Measurements from ENCODE around the gene TOP3B. TPM values are rescaled to one million over a fixed set of nuclear protein-coding genes. Genes with fewer than 3 reads are reported as not detected.

The TOP3B gene
- total and polyA plus RNA-seq, 8 donors, result 22.5 to 43.5 (median 30.6) TPM

GRCh38 chr22:21990445-21991303 lies 8.1 kb upstream of the TOP3B start:
- intact Hi-C loops (cut with DNase I), result no loop called here
- Histone ChIP-seq H3K27ac (no peak overlapping the region), H3K4me1 (no peaks in the 10 kb centered on the region), H3K9me3 (no peaks in the 10 kb centered on the region), H3K36me3 (no peaks in the 10 kb centered on the region), H3K27me3 (no peaks in the 10 kb centered on the region), H3K4me3 (no peak overlapping the region)
- DNase-seq (no peak), ATAC-seq (no peak)
- TF ChIP-seq CTCF (IDR thresholded peaks at IDR 0.05), result no peak

DNA sequence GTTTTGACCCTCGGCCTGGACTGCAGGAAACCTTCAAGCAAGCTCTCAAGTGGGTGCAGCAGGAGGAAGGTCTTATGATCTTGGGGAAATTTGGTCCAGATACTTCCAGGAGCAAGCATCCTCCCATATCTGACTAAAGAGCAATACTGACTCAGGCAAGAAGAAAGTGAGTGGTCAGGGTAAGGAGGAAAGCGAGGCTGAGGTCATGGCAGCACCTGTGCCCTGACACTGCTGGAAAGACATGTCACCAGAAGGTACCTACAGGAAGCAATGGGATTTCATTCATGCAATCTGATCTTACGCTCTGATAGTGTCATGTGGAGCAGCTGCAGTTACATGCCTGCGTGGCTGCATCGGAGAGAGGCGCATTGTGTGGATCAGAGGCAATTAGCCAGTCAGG lies 6.5 kb upstream of the TOP3B start:
- TF ChIP-seq CTCF (IDR thresholded peaks at IDR 0.05), result no peak
- Histone ChIP-seq H3K36me3 (no peaks in the 10 kb centered on the region), H3K9me3 (no peaks in the 10 kb centered on the region), H3K27me3 (no peaks in the 10 kb centered on the region), H3K4me3 (no peak overlapping the region), H3K27ac (no peak overlapping the region), H3K4me1 (no peaks in the 10 kb centered on the region)
- ATAC-seq, result no peak
- DNase-seq, result no peak
- intact Hi-C loops (cut with DNase I), result no loop called here

GRCh38 chr22:21985214-21985613 lies 2.6 kb upstream of the TOP3B start:
- intact Hi-C loops (cut with DNase I), result no loop called here
- DNase-seq (no peak), ATAC-seq (no peak)
- H3K27ac ChIP-seq, result no peak overlapping the region
- no peak for TF ChIP-seq CTCF (IDR thresholded peaks at IDR 0.05)
- no peaks in the 10 kb centered on the region for H3K9me3 ChIP-seq
- H3K4me3 ChIP-seq, result no peak overlapping the region
- H3K27me3 ChIP-seq, result no peaks in the 10 kb centered on the region
- H3K36me3 ChIP-seq, result no peaks in the 10 kb centered on the region
- H3K4me1 ChIP-seq, result peaks cover 10 to 19% of the 10 kb centered on the region in 2 donors

DNA sequence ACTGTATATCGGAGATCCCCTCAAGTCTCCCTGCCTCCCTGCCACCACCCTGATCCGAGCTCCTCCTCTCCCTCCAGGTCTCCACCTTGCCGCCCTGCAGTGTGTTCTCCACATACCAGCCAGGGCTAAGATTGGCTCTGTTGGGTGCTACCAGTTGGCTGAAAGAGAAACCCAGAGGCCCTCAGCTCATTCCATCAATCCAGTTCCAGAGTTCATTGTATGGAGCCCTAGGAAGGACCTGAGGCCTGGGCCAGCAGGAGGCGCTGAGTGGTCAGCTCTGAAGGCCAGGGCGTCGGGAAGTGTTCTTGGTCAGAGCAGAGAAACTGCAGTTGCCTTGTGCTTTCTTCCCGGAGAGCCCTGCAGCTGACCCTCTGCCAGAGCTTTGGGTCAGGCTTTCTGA lies 2.2 kb upstream of the TOP3B start:
- Histone ChIP-seq H3K4me3 (no peak overlapping the region), H3K36me3 (no peaks in the 10 kb centered on the region), H3K27me3 (no peaks in the 10 kb centered on the region), H3K27ac (no peak overlapping the region), H3K9me3 (no peaks in the 10 kb centered on the region), H3K4me1 (peaks cover 10 to 19% of the 10 kb centered on the region in 2 donors)
- ATAC-seq (no peak), DNase-seq (no peak)
- no peak for TF ChIP-seq CTCF (IDR thresholded peaks at IDR 0.05)
- intact Hi-C loops (cut with DNase I), result no loop called here

- intact Hi-C loops (cut with DNase I), result no loop called here
- H3K27ac ChIP-seq, result peak overlapping the region in 1 of 2 donors; percentile 81
- peak overlapping the region; percentile 81 to 89 for H3K4me3 ChIP-seq
- ATAC-seq (peak; percentile 16), DNase-seq (no peak)
- H3K4me1 ChIP-seq, result peaks cover 10 to 19% of the 10 kb centered on the region in 2 donors
- H3K27me3 ChIP-seq, result no peaks in the 10 kb centered on the region
- peaks cover 0 to 6% of the 10 kb centered on the region in 2 donors for H3K36me3 ChIP-seq
- H3K9me3 ChIP-seq, result no peaks in the 10 kb centered on the region
- no peak for TF ChIP-seq CTCF (IDR thresholded peaks at IDR 0.05)
Observed at GRCh38 chr22:21981874-21982273, 713 bp downstream of the TOP3B start.

All from left lung (tissue), 10 donors.